Renal cortex interstitium (tissue), 11 donors: ENCODE results near the gene DYNLT1. TPM values are rescaled to one million over a fixed set of nuclear protein-coding genes. Genes with fewer than 3 reads are reported as not detected.

Source experiments
- DNase-seq, 11 donors: peaks; one replicate each; pipeline ENCODE4 v3.0.0-alpha.2; 2013; ENCODE audit warnings: low read depth in 9 of 11, low spot score in 4 of 11; ENCODE audit errors: extremely low read depth in 1 of 11
- polyA plus RNA-seq, 3 donors: library from polyadenylated mRNA; unstranded; fragments of 120-200 nt; gene quantifications; one replicate each; pipeline ENCODE4 v1.2.1, GENCODE V29; 2013; ENCODE audit not compliant: insufficient read length in 3 of 3

Gene DYNLT1
- polyA plus RNA-seq, 3 donors: 154 to 186 (median 170) TPM

DNA sequence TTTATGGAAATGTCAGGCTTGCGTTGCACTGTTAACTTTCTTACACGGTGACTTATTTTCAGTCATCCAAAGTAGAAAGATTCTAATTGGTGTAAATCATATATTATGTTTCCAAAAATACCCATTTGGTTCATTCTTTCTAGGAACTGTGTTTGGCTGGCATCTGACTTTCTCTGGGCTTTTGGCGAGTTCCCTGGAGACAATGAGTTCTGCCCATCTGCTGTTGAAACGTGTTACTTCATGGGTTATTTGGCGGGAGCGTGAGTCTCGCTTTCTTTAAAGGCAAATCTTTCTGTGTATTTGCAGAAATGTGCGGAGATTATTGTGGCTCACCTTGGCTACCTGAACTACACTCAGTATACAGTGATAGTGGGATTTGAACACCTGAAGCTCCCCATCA is 55.2 kb downstream of the DYNLT1 start:
- DNase-seq: no peak

GRCh38 chr6:158586652-158587051 is 57.9 kb downstream of the DYNLT1 start:
- DNase-seq: no peak

Other genes starting within 250 kb of the DYNLT1 start
- 10 to 100 TPM; 19.7 to 24.8 (median 23.9) TPM for gene TMEM181, start 84.7 kb downstream of the DYNLT1 start, polyA plus RNA-seq
- 1 to 10 TPM; 3.2 to 5.3 (median 4.5) TPM for gene SYTL3, start 5.3 kb upstream of the DYNLT1 start, polyA plus RNA-seq
- gene EZR, start 174.6 kb upstream of the DYNLT1 start, polyA plus RNA-seq: 100 to 1,000 TPM; 249 to 294 (median 259) TPM